ENCODE measurements around the gene PALB2.

GRCh38 chr16:23634461-23635036 is 6.6 kb downstream of the PALB2 start:
- TF ChIP-seq, protein P1, sequence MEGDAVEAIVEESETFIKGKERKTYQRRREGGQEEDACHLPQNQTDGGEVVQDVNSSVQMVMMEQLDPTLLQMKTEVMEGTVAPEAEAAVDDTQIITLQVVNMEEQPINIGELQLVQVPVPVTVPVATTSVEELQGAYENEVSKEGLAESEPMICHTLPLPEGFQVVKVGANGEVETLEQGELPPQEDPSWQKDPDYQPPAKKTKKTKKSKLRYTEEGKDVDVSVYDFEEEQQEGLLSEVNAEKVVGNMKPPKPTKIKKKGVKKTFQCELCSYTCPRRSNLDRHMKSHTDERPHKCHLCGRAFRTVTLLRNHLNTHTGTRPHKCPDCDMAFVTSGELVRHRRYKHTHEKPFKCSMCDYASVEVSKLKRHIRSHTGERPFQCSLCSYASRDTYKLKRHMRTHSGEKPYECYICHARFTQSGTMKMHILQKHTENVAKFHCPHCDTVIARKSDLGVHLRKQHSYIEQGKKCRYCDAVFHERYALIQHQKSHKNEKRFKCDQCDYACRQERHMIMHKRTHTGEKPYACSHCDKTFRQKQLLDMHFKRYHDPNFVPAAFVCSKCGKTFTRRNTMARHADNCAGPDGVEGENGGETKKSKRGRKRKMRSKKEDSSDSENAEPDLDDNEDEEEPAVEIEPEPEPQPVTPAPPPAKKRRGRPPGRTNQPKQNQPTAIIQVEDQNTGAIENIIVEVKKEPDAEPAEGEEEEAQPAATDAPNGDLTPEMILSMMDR (IDR thresholded peaks at IDR 0.05), result no peak
- TF ChIP-seq EP300 (IDR thresholded peaks at IDR 0.05) (no peak), POLR2A (IDR thresholded peaks at IDR 0.05) (no peak), POLR2AphosphoS5 (IDR thresholded peaks at IDR 0.05) (no peak)
